Activated CD4-positive, alpha-beta memory T cell treated with anti-CD3 and anti-CD28 coated beads for 36 hours (primary cell): Measurements from ENCODE around the gene ITGA3. TPM values are rescaled to one million over a fixed set of nuclear protein-coding genes. Genes with fewer than 3 reads are reported as not detected.
"Not testable (repeated sequence)": the region's sequence is repeated elsewhere in the genome, so short reads cannot be mapped to it uniquely, and the experiment has no call there.

Experiments used
- CTCF ChIA-PET: fragments of 350-600 bp; sonication (Branson Sonifier 250); formaldehyde crosslinking; loops from one replicate; lab custom pipeline; 2021; ENCODE audit warnings: antibody characterized with exemption, inconsistent platforms; lab: Charles Lee
- POLR2A ChIA-PET: fragments of 350-600 bp; sonication (Branson Sonifier 250); formaldehyde crosslinking; loops from one replicate; lab custom pipeline; 2021; ENCODE audit warnings: antibody characterized with exemption; lab: Charles Lee
- DNase-seq: peaks from one replicate; pipeline ENCODE4 v3.0.0-alpha.2; 2020
- H3K27ac Mint-ChIP-seq: one replicate; pipeline ENCODE4 v1.8.0; 2021; ENCODE audit warnings: mixed read lengths
- H3K27me3 Mint-ChIP-seq: one replicate; pipeline ENCODE4 v1.8.0; 2021; ENCODE audit warnings: mixed read lengths
- H3K36me3 Mint-ChIP-seq: one replicate; pipeline ENCODE4 v1.8.0; 2021; ENCODE audit warnings: mixed read lengths
- H3K4me1 Mint-ChIP-seq: one replicate; pipeline ENCODE4 v1.8.0; 2021; ENCODE audit warnings: low read depth, mixed read lengths
- H3K4me3 Mint-ChIP-seq: one replicate; pipeline ENCODE4 v1.8.0; 2021; ENCODE audit warnings: mild to moderate bottlenecking, mixed read lengths
- H3K9me3 Mint-ChIP-seq: one replicate; pipeline ENCODE4 v1.8.0; 2021; ENCODE audit warnings: mixed read lengths
- intact Hi-C: fragments of 100-400 bp; cut with micrococcal nuclease; formaldehyde crosslinking; loops from one replicate; pipeline ENCODE4 v1.15.1; 2023
- total RNA-seq, 2 experiments: library from RNA; stranded (reverse); gene quantifications; one replicate each; pipeline ENCODE4 v1.2.3, GENCODE V29; 2021

The ITGA3 gene
- total RNA-seq, 2 experiments from 2014 or later: 15.8 to 17.6 TPM

DNA sequence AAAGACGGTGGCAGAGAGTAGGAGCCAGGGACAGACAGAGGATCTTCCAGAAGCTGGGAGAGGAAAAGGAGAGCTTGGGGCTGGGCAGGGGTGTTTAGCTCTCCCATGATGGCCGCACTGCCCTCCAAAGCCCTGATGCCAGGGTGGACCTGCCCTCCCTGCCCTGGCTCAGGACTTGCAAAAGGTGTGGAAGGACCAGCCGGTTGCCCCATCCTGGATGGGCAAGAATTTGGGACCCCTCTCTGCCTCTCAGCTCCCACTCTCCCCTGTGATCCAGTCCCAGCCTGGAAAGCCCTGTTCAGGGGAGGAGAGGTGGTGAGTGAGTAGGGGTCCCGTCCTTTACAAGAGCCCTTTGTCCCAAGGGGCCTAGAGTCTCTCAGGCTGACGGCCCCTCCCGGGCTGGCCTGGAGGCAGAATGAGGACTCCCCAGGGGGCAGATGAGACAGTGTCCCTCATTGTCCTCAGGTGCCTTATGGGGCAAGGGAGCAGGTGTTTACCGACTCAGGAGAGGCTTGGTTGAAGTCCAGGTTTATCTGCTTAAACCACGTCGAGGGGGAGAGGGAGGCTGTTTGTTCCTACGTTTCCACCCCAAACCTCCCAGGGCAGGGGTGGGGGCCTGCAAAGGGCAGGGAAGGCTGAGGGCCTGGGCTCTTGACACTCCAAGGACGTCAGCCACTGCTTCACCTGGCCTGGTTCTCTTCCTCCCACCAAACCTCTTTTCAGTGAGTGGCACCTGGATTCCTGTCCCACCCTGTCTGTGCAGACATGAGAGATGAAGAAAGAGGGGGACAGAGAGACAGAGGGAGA lies 19.3 kb upstream of the ITGA3 start:
- no peak for DNase-seq
- Mint-ChIP-seq H3K36me3 (no peaks in the 10 kb centered on the region), H3K4me1 (no peaks in the 10 kb centered on the region), H3K27me3 (peaks cover 3% of the 10 kb centered on the region), H3K9me3 (no peaks in the 10 kb centered on the region), H3K4me3 (no peak overlapping the region), H3K27ac (no peak overlapping the region)
- ChIA-PET POLR2A (no interaction called here), CTCF (interaction anchor here (1.3 to 2.3 kb wide), 3 partner anchors 20 to 58 kb away, joined by 4 to 7 read pairs (median 6); partner anchors contain the start of gene ITGA3)
- intact Hi-C loops: no loop called here

DNA sequence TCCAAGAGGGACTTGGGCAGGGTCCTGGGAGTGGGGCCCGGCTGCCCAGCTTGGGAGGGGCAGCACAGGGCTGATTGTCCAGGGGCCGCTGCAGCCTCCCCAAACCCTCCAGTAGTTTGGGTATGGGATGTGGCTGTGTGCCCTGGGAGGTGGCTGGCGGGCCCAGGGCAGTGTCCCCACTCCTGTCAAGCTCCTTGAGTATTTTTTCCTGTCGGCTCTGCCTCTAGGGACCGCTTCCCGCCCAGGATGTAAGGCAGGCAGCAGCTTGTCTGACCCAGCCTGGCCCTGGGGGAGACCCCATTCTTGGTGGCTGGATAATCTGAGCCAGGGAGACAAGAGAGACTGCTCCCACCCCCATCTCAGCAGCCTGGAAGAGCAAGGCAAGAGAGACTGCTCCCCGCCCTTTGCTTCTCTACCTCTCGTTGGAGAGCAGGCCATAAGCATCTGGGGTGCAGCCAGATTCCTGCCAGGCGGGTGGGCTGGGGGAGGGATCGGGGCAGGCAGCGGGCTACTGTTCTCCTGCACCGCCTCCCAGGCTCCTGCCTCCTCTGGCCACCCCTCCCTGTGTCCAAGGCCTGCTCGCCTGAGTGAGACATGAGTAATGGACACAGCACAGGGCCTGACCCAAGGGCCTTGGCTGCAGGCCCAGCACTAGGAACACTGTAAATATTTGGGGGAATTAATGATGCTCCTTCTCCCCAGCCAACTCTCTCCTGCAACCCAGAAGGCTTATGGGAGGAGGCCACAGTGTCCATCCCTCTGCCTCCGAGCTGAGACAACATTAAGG lies 18.4 kb upstream of the ITGA3 start:
- H3K36me3 Mint-ChIP-seq: no peaks in the 10 kb centered on the region
- intact Hi-C loops: no loop called here
- CTCF ChIA-PET: interaction anchor here (1.8 kb wide), 1 partner anchor 57 kb away, joined by 4 read pairs; no protein-coding TSS in a partner anchor

DNA sequence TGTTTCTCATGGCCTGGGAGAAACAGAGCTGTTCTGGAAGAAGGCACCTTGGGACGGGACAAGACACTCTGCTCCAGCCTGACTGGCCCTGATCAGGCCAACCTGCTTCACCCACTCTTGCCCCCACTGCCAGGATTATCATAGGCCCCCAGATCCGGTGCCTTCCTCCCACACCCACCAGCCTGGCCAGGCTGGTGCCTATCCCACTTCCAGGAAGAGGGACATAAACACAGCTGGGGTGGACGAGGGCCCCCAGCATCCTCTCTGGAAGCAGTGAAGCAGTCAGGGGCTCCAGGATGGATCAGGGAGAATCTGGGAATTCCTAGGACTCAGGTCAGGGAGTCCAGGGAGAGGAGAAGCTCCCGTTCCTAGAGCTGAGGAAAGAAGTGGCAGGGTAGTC lies 16.9 kb upstream of the ITGA3 start:
- Mint-ChIP-seq H3K9me3 (no peaks in the 10 kb centered on the region), H3K27me3 (peaks cover 2% of the 10 kb centered on the region), H3K36me3 (no peaks in the 10 kb centered on the region), H3K4me3 (no peak overlapping the region), H3K27ac (no peak overlapping the region), H3K4me1 (no peaks in the 10 kb centered on the region)
- no peak for DNase-seq
- ChIA-PET CTCF (interaction anchor here (0.6 to 2.1 kb wide), 2 partner anchors 17 to 55 kb away, joined by 3 to 6 read pairs; partner anchors contain the start of gene ITGA3), POLR2A (no interaction called here)
- intact Hi-C loops: no loop called here

More for the DNA sequence above, 18.4 kb upstream of the ITGA3 start:
- Mint-ChIP-seq H3K27me3 (peaks cover 2% of the 10 kb centered on the region), H3K4me1 (no peaks in the 10 kb centered on the region), H3K27ac (no peak overlapping the region), H3K4me3 (no peak overlapping the region), H3K9me3 (no peaks in the 10 kb centered on the region)
- POLR2A ChIA-PET: no interaction called here
- no peak for DNase-seq

DNA sequence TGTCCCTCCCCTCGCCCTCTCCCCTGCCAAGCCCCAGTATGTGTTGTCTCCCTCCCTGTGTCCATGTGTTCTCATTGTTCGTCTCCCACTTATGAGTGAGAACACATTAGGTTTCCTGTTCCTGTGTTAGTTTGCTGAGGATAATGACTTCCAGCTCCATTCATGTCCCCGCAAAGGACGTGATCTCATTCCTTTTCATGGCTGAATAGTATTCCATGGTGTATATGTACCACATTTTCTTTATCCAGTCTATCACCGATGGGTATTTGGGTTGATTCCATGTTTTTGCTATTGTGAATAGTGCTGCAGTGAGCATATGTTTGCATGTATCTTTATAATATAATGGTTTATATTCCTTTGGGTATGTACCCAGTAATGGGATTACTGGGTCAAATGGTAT lies 15.4 kb upstream of the ITGA3 start:
- CTCF ChIA-PET: interaction anchor here (1.0 to 2.1 kb wide), 3 partner anchors 13 to 88 kb away, joined by 3 to 6 read pairs (median 3); partner anchors contain the start of gene ITGA3
- intact Hi-C loops, POLR2A ChIA-PET, H3K9me3 Mint-ChIP-seq, H3K27me3 Mint-ChIP-seq, H3K4me3 Mint-ChIP-seq, H3K27ac Mint-ChIP-seq, H3K36me3 Mint-ChIP-seq, DNase-seq, H3K4me1 Mint-ChIP-seq: not testable (repeated sequence)

DNA sequence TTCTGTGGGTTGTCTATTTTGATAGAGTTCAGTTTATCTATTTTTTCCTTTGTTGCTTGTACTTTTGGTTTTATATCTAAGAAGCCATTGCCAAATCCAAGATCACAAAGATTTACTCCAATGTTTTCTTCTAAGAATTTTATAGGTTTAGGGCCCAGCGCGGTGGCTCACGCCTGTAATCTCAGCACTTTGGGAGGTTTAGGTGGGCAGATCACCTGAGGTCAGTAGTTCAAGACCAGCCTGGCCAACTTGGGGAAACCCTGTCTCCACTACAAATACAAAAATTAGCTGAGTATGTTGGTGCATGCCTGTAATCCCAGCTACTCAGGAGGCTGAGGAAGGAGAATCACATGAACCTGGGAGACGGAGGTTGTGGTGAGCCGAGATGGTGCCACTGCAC lies 13.7 kb upstream of the ITGA3 start:
- Mint-ChIP-seq H3K4me1 (peaks cover 4% of the 10 kb centered on the region), H3K27me3 (peaks cover 4% of the 10 kb centered on the region), H3K27ac (no peak overlapping the region), H3K9me3 (no peaks in the 10 kb centered on the region), H3K4me3 (no peak overlapping the region), H3K36me3 (no peaks in the 10 kb centered on the region)
- CTCF ChIA-PET: interaction anchor here (0.6 to 1.0 kb wide), 2 partner anchors 15 to 45 kb away, joined by 3 read pairs; no protein-coding TSS in a partner anchor
- intact Hi-C loops: no loop called here
- POLR2A ChIA-PET: no interaction called here
- no peak for DNase-seq

DNA sequence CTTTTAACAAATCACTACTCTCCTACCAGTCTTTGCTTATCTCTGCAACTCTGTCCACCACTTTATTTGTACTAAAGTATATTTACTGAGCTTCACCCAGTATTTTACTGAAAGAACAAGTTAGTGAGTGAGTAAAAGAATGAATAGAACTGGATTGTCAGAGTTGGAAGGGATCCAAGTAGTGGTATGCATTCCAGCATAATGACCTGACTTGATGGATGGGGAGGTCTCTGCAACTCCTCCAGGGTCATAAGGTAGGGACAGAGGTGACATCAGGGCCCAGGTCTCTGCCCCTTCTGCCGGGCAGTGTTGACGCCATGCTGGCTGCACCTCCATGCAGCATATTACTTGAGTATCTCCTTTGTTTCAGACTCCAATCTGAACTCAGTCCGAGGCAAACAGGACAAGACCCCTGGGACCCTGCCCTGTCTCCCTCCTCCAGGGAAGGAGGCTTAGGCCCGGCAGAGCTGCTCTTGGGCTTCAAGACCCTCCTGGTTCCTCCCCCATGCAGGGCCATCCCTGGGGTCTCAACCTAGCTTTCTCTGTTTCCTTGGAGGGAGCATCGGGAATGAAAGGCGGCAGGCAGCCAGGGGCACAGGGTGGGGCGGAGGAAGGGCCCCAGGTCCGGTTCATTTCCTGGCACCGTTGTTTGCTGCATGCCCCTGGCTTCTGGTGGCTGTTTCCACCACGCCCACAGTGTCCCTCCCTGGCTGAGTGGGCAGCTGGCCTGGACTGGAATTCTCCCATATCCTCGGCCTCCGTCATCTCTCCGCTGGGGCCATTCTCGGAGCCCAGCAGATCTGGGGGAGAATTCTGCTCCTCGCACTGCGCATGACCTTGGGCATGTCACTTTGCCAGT lies 12.4 kb upstream of the ITGA3 start:
- H3K27ac Mint-ChIP-seq: no peak overlapping the region
- CTCF ChIA-PET: interaction anchor here (0.6 kb wide), 1 partner anchor 61 kb away, joined by 3 read pairs; no protein-coding TSS in a partner anchor
- peaks cover 13% of the 10 kb centered on the region for H3K4me1 Mint-ChIP-seq
- peaks cover 5% of the 10 kb centered on the region for H3K27me3 Mint-ChIP-seq
- no peak overlapping the region for H3K4me3 Mint-ChIP-seq
- POLR2A ChIA-PET: no interaction called here
- H3K36me3 Mint-ChIP-seq: no peaks in the 10 kb centered on the region
- intact Hi-C loops: no loop called here
- no peaks in the 10 kb centered on the region for H3K9me3 Mint-ChIP-seq
- no peak for DNase-seq

DNA sequence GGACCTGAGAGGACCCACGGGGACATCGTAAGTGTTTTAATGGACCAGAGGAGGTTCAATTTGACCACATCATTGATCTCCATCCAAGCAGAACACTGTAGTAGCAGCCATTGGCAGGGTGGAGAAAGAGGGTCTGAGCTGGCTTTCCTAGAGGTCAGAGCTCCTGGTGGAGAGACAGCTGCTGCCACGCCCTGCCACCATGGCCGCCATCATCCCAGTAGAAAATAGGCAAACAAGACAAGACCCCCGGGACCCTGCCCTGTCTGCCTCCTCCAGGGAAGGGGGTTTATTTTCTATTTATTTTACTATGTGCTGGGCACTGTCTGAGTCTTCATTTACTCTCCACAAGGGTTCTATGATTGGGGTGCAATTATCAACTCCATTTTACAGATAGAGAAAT lies 11.4 kb upstream of the ITGA3 start:
- peaks cover 13% of the 10 kb centered on the region for H3K4me1 Mint-ChIP-seq
- CTCF ChIA-PET: interaction anchor here (1.0 to 1.6 kb wide), 2 partner anchors 11 to 43 kb away, joined by 3 to 6 read pairs; no protein-coding TSS in a partner anchor
- no peak overlapping the region for H3K4me3 Mint-ChIP-seq

DNA sequence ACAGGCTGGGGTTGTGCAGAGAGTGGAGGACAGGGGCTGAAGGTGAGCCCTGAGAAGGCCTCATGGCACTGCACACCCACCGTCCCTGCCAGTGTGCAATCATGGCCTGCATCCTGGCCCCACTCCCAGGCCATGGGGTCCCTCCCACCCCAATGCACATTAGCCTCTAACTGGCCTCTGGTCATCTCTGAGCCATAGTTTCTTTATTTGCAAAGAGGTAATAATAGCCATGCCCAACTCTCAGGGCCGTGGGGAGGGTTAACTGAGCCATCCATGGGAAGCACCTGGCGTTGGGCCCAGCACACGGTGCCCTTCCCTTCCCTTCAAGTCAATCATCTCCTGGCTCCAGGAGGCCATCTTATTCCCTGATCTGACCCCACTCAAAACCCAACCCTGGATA lies 10.8 kb upstream of the ITGA3 start:
- peaks cover 16% of the 10 kb centered on the region for H3K4me1 Mint-ChIP-seq
- H3K9me3 Mint-ChIP-seq: no peaks in the 10 kb centered on the region
- no peak overlapping the region for H3K4me3 Mint-ChIP-seq
- CTCF ChIA-PET: interaction anchor here (1.0 to 1.6 kb wide), 2 partner anchors 10 to 42 kb away, joined by 3 to 6 read pairs; no protein-coding TSS in a partner anchor
- no peaks in the 10 kb centered on the region for H3K36me3 Mint-ChIP-seq
- intact Hi-C loops: no loop called here
- no peak overlapping the region for H3K27ac Mint-ChIP-seq
- H3K27me3 Mint-ChIP-seq: peaks cover 5% of the 10 kb centered on the region
- no peak for DNase-seq
- POLR2A ChIA-PET: no interaction called here

More for the DNA sequence above, 11.4 kb upstream of the ITGA3 start:
- H3K27ac Mint-ChIP-seq: no peak overlapping the region
- no peaks in the 10 kb centered on the region for H3K9me3 Mint-ChIP-seq
- POLR2A ChIA-PET: no interaction called here
- DNase-seq: no peak
- H3K36me3 Mint-ChIP-seq: no peaks in the 10 kb centered on the region
- H3K27me3 Mint-ChIP-seq: peaks cover 5% of the 10 kb centered on the region
- intact Hi-C loops: no loop called here

DNA sequence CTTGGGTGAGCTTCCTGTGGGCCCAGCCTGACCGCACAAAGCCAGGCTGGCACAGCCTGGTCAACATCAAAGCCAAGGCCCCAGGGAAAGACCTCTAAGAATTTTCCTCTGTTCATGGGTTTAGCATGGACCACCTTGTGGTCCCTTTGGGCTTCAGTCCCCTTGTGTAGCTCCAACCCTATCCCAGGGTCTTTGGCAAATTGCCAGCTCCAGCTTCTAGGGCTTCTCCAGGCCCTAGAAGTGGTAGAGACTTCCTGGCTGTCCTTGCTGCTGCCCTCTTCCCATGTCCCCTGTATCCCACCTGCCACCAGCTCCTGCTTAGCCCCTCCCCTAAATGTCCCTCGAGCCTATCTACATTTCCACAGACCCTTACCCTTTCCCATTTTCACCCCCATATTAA lies 9.7 kb upstream of the ITGA3 start:
- no peaks in the 10 kb centered on the region for H3K36me3 Mint-ChIP-seq
- no peak overlapping the region for H3K4me3 Mint-ChIP-seq
- no peaks in the 10 kb centered on the region for H3K9me3 Mint-ChIP-seq
- no peak for DNase-seq
- intact Hi-C loops: no loop called here
- peaks cover 26% of the 10 kb centered on the region for H3K4me1 Mint-ChIP-seq
- H3K27ac Mint-ChIP-seq: peak overlapping the region; percentile 3
- peaks cover 5% of the 10 kb centered on the region for H3K27me3 Mint-ChIP-seq
- POLR2A ChIA-PET: no interaction called here
- CTCF ChIA-PET: interaction anchor here (0.7 to 1.6 kb wide), 5 partner anchors 10 to 48 kb away, joined by 3 to 6 read pairs (median 3); partner anchors contain the start of gene ITGA3

DNA sequence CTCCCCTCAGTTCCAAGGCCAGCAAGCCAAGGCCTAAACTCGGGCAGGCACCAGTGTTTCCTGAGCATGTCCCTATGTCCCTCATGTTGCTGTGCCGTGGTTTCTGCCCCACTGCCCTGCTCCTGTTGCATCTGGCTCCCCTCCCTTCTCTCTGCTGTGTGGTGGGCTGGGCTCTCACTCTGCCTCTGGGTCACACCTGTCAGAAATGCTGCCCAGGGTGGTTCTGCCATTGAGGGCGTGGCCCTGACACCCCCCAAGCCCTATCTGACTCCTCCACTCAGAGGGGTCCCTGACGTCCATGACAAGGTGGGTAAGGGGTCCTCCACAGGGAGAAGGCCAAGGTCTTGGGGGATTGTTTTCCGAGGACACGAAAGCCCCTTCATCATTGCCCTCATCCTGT lies 9.2 kb upstream of the ITGA3 start:
- CTCF ChIA-PET: interaction anchor here (0.8 to 1.2 kb wide), 2 partner anchors 9 to 48 kb away, joined by 3 to 5 read pairs; partner anchors contain the start of gene ITGA3
- Mint-ChIP-seq H3K27ac (no peak overlapping the region), H3K4me3 (no peak overlapping the region), H3K9me3 (no peaks in the 10 kb centered on the region), H3K27me3 (peaks cover 5% of the 10 kb centered on the region), H3K36me3 (no peaks in the 10 kb centered on the region), H3K4me1 (peaks cover 31% of the 10 kb centered on the region)
- intact Hi-C loops: no loop called here
- no peak for DNase-seq
- POLR2A ChIA-PET: interaction anchor here (1.1 kb wide), 1 partner anchor 10 kb away, joined by 3 read pairs; the partner anchor contains the start of gene ITGA3

DNA sequence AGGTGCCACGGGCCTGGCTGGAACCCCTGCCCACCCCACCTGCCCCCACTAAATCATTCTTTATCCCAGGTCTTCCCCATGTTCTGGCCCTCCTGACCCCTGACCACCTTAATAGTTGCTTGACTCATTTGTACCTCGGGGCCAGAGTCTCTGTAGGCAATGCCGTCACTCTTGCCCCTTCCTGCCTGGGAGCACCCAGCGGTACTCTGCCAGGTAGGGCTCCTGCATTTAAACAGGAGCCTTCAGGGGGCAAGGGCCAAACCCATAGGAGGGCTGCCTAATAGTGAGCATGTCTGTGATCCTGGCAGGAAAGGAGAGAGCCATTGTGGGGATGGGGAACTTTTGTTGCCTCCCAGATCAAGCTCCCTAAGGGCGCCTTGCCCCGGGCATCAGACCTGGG lies 8.8 kb upstream of the ITGA3 start:
- CTCF ChIA-PET: interaction anchor here (0.8 to 1.2 kb wide), 2 partner anchors 9 to 47 kb away, joined by 3 to 5 read pairs; partner anchors contain the start of gene ITGA3
- Mint-ChIP-seq H3K27ac (no peak overlapping the region), H3K36me3 (no peaks in the 10 kb centered on the region), H3K4me3 (no peak overlapping the region), H3K27me3 (peaks cover 5% of the 10 kb centered on the region), H3K9me3 (no peaks in the 10 kb centered on the region), H3K4me1 (peaks cover 35% of the 10 kb centered on the region)
- intact Hi-C loops: no loop called here
- POLR2A ChIA-PET: interaction anchor here (1.1 kb wide), 1 partner anchor 9 kb away, joined by 3 read pairs; the partner anchor contains the start of gene ITGA3
- DNase-seq: no peak
